H9 (cell line): ENCODE measurements around the gene DCN. TPM values are rescaled to one million over a fixed set of nuclear protein-coding genes. Genes with fewer than 3 reads are reported as not detected.

Experiments used
- DNase-seq: peaks from one replicate; pipeline ENCODE4 v3.0.0-alpha.2; 2017
- H2AFZ ChIP-seq: one replicate; pipeline ENCODE4 v1.6.1; 2013; ENCODE audit warnings: mild to moderate bottlenecking, low read length, control low read depth, moderate library complexity
- H2AK5ac ChIP-seq: 2 replicates; pipeline ENCODE4 v1.6.1; 2013; ENCODE audit warnings: low read length, control low read depth, mixed read lengths; ENCODE audit not compliant: insufficient read length
- H2BK120ac ChIP-seq: one replicate; pipeline ENCODE4 v1.6.1; 2013; ENCODE audit warnings: low read depth, mild to moderate bottlenecking, low read length, control low read depth, inconsistent platforms; ENCODE audit not compliant: poor library complexity, severe bottlenecking
- H2BK12ac ChIP-seq: 2 replicates; pipeline ENCODE4 v1.6.1; 2013; ENCODE audit warnings: low read length, control low read depth, mixed read lengths, low read depth; ENCODE audit not compliant: insufficient read length
- H2BK15ac ChIP-seq: 2 replicates; pipeline ENCODE4 v1.6.1; 2013; ENCODE audit warnings: low read depth, low read length, control low read depth
- H2BK20ac ChIP-seq: one replicate; pipeline ENCODE4 v1.6.1; 2013; ENCODE audit warnings: low read depth, mild to moderate bottlenecking, low read length, control low read depth, inconsistent platforms; ENCODE audit not compliant: poor library complexity, severe bottlenecking
- H2BK5ac ChIP-seq: 2 replicates; pipeline ENCODE4 v1.6.1; 2013; ENCODE audit warnings: low read length, control low read depth, mixed read lengths; ENCODE audit not compliant: insufficient read length
- H3K14ac ChIP-seq: 2 replicates; pipeline ENCODE4 v1.6.1; 2013; ENCODE audit warnings: low read length, control low read depth; ENCODE audit not compliant: insufficient read depth
- H3K18ac ChIP-seq: 2 replicates; pipeline ENCODE4 v1.6.1; 2013; ENCODE audit warnings: low read depth, mild to moderate bottlenecking, mixed read lengths, low read length, control low read depth; ENCODE audit not compliant: insufficient read length
- H3K23ac ChIP-seq: 2 replicates; pipeline ENCODE4 v1.6.1; 2013; ENCODE audit warnings: low read length, control low read depth, mixed read lengths, low read depth; ENCODE audit not compliant: insufficient read length
- H3K23me2 ChIP-seq: 2 replicates; pipeline ENCODE4 v1.6.1; 2013; ENCODE audit warnings: low read depth, mild to moderate bottlenecking, mixed read lengths, low read length, control low read depth; ENCODE audit not compliant: insufficient read length, poor library complexity, severe bottlenecking
- H3K27ac ChIP-seq: 2 replicates; pipeline ENCODE4 v1.5.1; 2013; ENCODE audit warnings: low read length, control low read depth, mixed read lengths, low read depth; ENCODE audit not compliant: insufficient read length
- H3K27me3 ChIP-seq: 2 replicates; pipeline ENCODE4 v1.6.1; 2013; ENCODE audit warnings: low read length, control low read depth, inconsistent platforms; ENCODE audit not compliant: insufficient read depth
- H3K4ac ChIP-seq: 2 replicates; pipeline ENCODE4 v1.6.1; 2013; ENCODE audit warnings: low read depth, mild to moderate bottlenecking, control low read depth, inconsistent platforms, low read length, moderate library complexity
- H3K4me1 ChIP-seq: 2 replicates; pipeline ENCODE4 v1.6.1; 2013; ENCODE audit warnings: low read length, control low read depth, inconsistent platforms; ENCODE audit not compliant: insufficient read depth
- H3K4me2 ChIP-seq: 2 replicates; pipeline ENCODE4 v1.6.1; 2013; ENCODE audit warnings: low read length, control low read depth, mixed read lengths; ENCODE audit not compliant: insufficient read length, insufficient read depth
- H3K56ac ChIP-seq: 2 replicates; pipeline ENCODE4 v1.6.1; 2013; ENCODE audit warnings: low read depth, mild to moderate bottlenecking, mixed read lengths, low read length, control low read depth; ENCODE audit not compliant: insufficient read length
- H3K79me1 ChIP-seq: 2 replicates; pipeline ENCODE4 v1.6.1; 2013; ENCODE audit warnings: low read depth, mild to moderate bottlenecking, moderate library complexity, low read length, control low read depth, inconsistent platforms; ENCODE audit not compliant: insufficient read depth, poor library complexity, severe bottlenecking
- H3K79me2 ChIP-seq: 2 replicates; pipeline ENCODE4 v1.6.1; 2013; ENCODE audit warnings: low read length, control low read depth, inconsistent platforms; ENCODE audit not compliant: insufficient read depth
- H3K9ac ChIP-seq: 2 replicates; pipeline ENCODE4 v1.6.1; 2013; ENCODE audit warnings: low read length, control low read depth, mixed read lengths; ENCODE audit not compliant: insufficient read length; ENCODE audit errors: extremely low read depth
- H3K9me3 ChIP-seq: one replicate; pipeline ENCODE4 v1.6.1; 2013; ENCODE audit warnings: low read depth, low read length, inconsistent platforms; ENCODE audit not compliant: control insufficient read depth
- H3T11ph ChIP-seq: one replicate; pipeline ENCODE4 v1.6.1; 2013; ENCODE audit warnings: mild to moderate bottlenecking, low read length, control low read depth, inconsistent platforms
- H4K20me1 ChIP-seq: one replicate; pipeline ENCODE4 v1.6.1; 2013; ENCODE audit not compliant: control insufficient read depth, insufficient read length, insufficient read depth
- H4K5ac ChIP-seq: 2 replicates; pipeline ENCODE4 v1.6.1; 2013; ENCODE audit warnings: low read depth, mild to moderate bottlenecking, mixed read lengths, low read length, control low read depth; ENCODE audit not compliant: insufficient read length
- H4K8ac ChIP-seq: replicated peaks from 2 replicates; pipeline ENCODE4 v1.6.1; 2013; ENCODE audit warnings: low read length, control low read depth, mixed read lengths, low read depth; ENCODE audit not compliant: insufficient read length
- H4K91ac ChIP-seq: 2 replicates; pipeline ENCODE4 v1.6.1; 2013; ENCODE audit warnings: low read depth, mild to moderate bottlenecking, moderate library complexity, mixed read lengths, low read length, control low read depth; ENCODE audit not compliant: insufficient read length
- H3K27ac Mint-ChIP-seq, 3 experiments: 2 replicates in 2 of 3; 3 replicates in 1 of 3; pipeline ENCODE4 v1.8.0; 2020 to 2021; ENCODE audit warnings: mixed read lengths in 3 of 3, mild to moderate bottlenecking in 1 of 3, moderate library complexity in 1 of 3
- H3K27me3 Mint-ChIP-seq: 2 replicates; pipeline ENCODE4 v1.8.0; 2021; ENCODE audit warnings: low read depth, mild to moderate bottlenecking, moderate library complexity, mixed read lengths
- H3K36me3 Mint-ChIP-seq, 3 experiments: 2 replicates in 2 of 3; 3 replicates in 1 of 3; pipeline ENCODE4 v1.8.0; 2020 to 2021; ENCODE audit warnings: low read depth in 3 of 3, mixed read lengths in 3 of 3; ENCODE audit not compliant: insufficient read depth in 1 of 3
- H3K4me1 Mint-ChIP-seq, 2 experiments: 2 replicates each; pipeline ENCODE4 v1.8.0; 2020; ENCODE audit warnings: mixed read lengths in 2 of 2
- H3K4me3 Mint-ChIP-seq, 2 experiments: 2 replicates in 1 of 2; 3 replicates in 1 of 2; pipeline ENCODE4 v1.8.0; 2020 to 2021; ENCODE audit warnings: mild to moderate bottlenecking in 2 of 2, mixed read lengths in 2 of 2, moderate library complexity in 1 of 2
- H3K9me3 Mint-ChIP-seq, 2 experiments: 2 replicates in 1 of 2; 3 replicates in 1 of 2; pipeline ENCODE4 v1.8.0; 2020; ENCODE audit warnings: mild to moderate bottlenecking in 2 of 2, mixed read lengths in 2 of 2, moderate library complexity in 1 of 2
- CTCF ChIP-seq: fragments of 200-600 bp; sonication (generic); conservative IDR thresholded peaks from 3 replicates; pipeline ENCODE4 v1.8.0; 2021; ENCODE audit warnings: antibody characterized with exemption, mild to moderate bottlenecking
- total RNA-seq: library from RNA; stranded (reverse); gene quantifications from 2 replicates; pipeline ENCODE4 v1.2.1, GENCODE V29; 2021

The DCN gene
- total RNA-seq, 1 experiment from 2014 or later, result not detected

- Histone ChIP-seq H2BK120ac (no peak overlapping the region), H2AFZ (no peak overlapping the region), H3T11ph (no peak overlapping the region), H2AK5ac (no peak overlapping the region), H4K20me1 (no peaks in the 10 kb centered on the region), H2BK20ac (no peak overlapping the region), H3K27ac (no peak overlapping the region), H3K23me2 (no peaks in the 10 kb centered on the region), H2BK12ac (no peak overlapping the region), H3K9me3 (no peaks in the 10 kb centered on the region), H3K4ac (no peak overlapping the region), H3K79me1 (no peaks in the 10 kb centered on the region), H3K56ac (no peak overlapping the region), H4K91ac (no peak overlapping the region), H3K27me3 (no peaks in the 10 kb centered on the region), H4K8ac (no peak overlapping the region), H3K18ac (no peak overlapping the region), H3K14ac (no peak overlapping the region), H3K9ac (no peak overlapping the region), H3K4me1 (no peaks in the 10 kb centered on the region; the same call in 1 of the 2 replicates), H3K79me2 (no peaks in the 10 kb centered on the region), H4K5ac (no peak overlapping the region), H2BK5ac (no peak overlapping the region), H3K23ac (no peak overlapping the region), H2BK15ac (no peak overlapping the region), H3K4me2 (no peak overlapping the region)
- DNase-seq, result no peak
- Mint-ChIP-seq H3K27ac (no peak overlapping the region), H3K36me3 (no peaks in the 10 kb centered on the region), H3K4me1 (peaks cover 0 to 1% of the 10 kb centered on the region in 2 experiments; a peak in 1 of 4 replicates), H3K9me3 (no peaks in the 10 kb centered on the region), H3K4me3 (no peak overlapping the region), H3K27me3 (no peaks in the 10 kb centered on the region)
- no peak for TF ChIP-seq CTCF
Measured at GRCh38 chr12:91161009-91161408, 21.6 kb downstream of the DCN start.
